Activated CD8-positive, alpha-beta T cell treated with anti-CD3 and anti-CD28 coated beads for 36 hours (primary cell): Measurements from ENCODE around the gene SALL2. TPM values are rescaled to one million over a fixed set of nuclear protein-coding genes. Genes with fewer than 3 reads are reported as not detected.

ENCODE experiments used
- ATAC-seq: fragments of 200-7000 bp; cut with Tn5 transposase; one replicate; pipeline ENCODE4 v1.10.0; 2021; ENCODE audit warnings: mild to moderate bottlenecking, moderate library complexity
- CTCF ChIA-PET: fragments of 350-600 bp; sonication (Branson Sonifier 250); formaldehyde crosslinking; loops from one replicate; lab custom pipeline; 2021; ENCODE audit warnings: antibody characterized with exemption; lab: Charles Lee
- POLR2A ChIA-PET: fragments of 350-600 bp; sonication (Branson Sonifier 250); formaldehyde crosslinking; loops from one replicate; lab custom pipeline; 2021; ENCODE audit warnings: antibody characterized with exemption; lab: Charles Lee
- DNase-seq: peaks from one replicate; pipeline ENCODE4 v3.0.0-alpha.2; 2020
- H3K27ac Mint-ChIP-seq: one replicate; pipeline ENCODE4 v1.8.0; 2021; ENCODE audit warnings: mild to moderate bottlenecking, mixed read lengths
- H3K27me3 Mint-ChIP-seq: one replicate; pipeline ENCODE4 v1.8.0; 2021; ENCODE audit warnings: mixed read lengths
- H3K36me3 Mint-ChIP-seq: one replicate; pipeline ENCODE4 v1.8.0; 2021; ENCODE audit warnings: low read depth, mixed read lengths
- H3K4me1 Mint-ChIP-seq: one replicate; pipeline ENCODE4 v1.8.0; 2021; ENCODE audit warnings: low read depth, mixed read lengths
- H3K4me3 Mint-ChIP-seq: one replicate; pipeline ENCODE4 v1.8.0; 2021; ENCODE audit warnings: mild to moderate bottlenecking, moderate library complexity, mixed read lengths
- H3K9me3 Mint-ChIP-seq: one replicate; pipeline ENCODE4 v1.8.0; 2021; ENCODE audit warnings: mixed read lengths
- CTCF ChIP-seq: fragments of 200-600 bp; IDR thresholded peaks from one replicate; pipeline ENCODE4 v1.8.0; 2022; ENCODE audit warnings: antibody characterized with exemption, mild to moderate bottlenecking
- intact Hi-C: fragments of 100-400 bp; cut with micrococcal nuclease; formaldehyde crosslinking; loops from one replicate; pipeline ENCODE4 v1.10.0; 2022
- total RNA-seq, 2 experiments: library from RNA; stranded (reverse); gene quantifications; one replicate each; pipeline ENCODE4 v1.2.3, GENCODE V29; 2021

SALL2 gene
- total RNA-seq, 2 experiments from 2014 or later, result 2.9 to 3.5 TPM

GRCh38 chr14:21520767-21521166 lies 5.4 kb downstream of the SALL2 start:
- Mint-ChIP-seq H3K4me3 (no peak overlapping the region), H3K9me3 (no peaks in the 10 kb centered on the region), H3K27me3 (no peaks in the 10 kb centered on the region), H3K36me3 (no peaks in the 10 kb centered on the region), H3K4me1 (peaks cover 8% of the 10 kb centered on the region), H3K27ac (no peak overlapping the region)
- DNase-seq (no peak), ATAC-seq (peak; percentile 37)
- intact Hi-C loops, result no loop called here
- CTCF ChIA-PET, result interaction anchor here (1.1 to 3.1 kb wide), 3 partner anchors 22 to 36 kb away, joined by 3 to 15 read pairs (median 7); no protein-coding TSS in a partner anchor
- no peak for TF ChIP-seq CTCF
- POLR2A ChIA-PET, result interaction anchor here (8.0 kb wide), 1 partner anchor 8 kb away, joined by 62 read pairs; the partner anchor contains the start of gene METTL3

DNA sequence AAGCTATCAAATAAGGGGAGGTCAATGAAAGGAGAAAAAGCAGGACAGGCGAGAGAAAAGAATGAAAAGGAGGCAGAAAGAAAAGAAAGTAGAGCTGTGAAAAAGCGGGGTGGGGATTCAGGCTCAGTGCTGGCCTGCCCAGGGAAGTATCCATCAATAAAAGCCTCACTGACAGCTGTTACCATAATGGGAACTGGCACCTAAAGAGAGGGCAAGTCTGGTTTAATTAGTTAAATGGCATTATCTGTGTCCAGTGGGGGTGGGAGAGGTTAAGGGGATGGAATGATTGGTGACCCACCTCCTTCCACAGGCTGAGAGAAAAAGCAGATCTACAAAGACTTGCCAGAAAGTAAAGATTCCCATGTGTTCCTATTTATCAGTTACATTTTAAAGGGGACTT lies 7.4 kb downstream of the SALL2 start:
- CTCF ChIA-PET, result interaction anchor here (3.1 kb wide), 1 partner anchor 20 kb away, joined by 15 read pairs; no protein-coding TSS in a partner anchor
- intact Hi-C loops, result no loop called here
- no peak for ATAC-seq
- H3K9me3 Mint-ChIP-seq, result no peaks in the 10 kb centered on the region
- peaks cover 5% of the 10 kb centered on the region for H3K4me1 Mint-ChIP-seq
- H3K27me3 Mint-ChIP-seq, result no peaks in the 10 kb centered on the region
- H3K27ac Mint-ChIP-seq, result no peak overlapping the region
- TF ChIP-seq CTCF, result no peak
- no peaks in the 10 kb centered on the region for H3K36me3 Mint-ChIP-seq
- no peak for DNase-seq
- H3K4me3 Mint-ChIP-seq, result no peak overlapping the region
- POLR2A ChIA-PET, result interaction anchor here (0.7 to 1.2 kb wide), 2 partner anchors 10 to 20 kb away, joined by 3 to 4 read pairs; no protein-coding TSS in a partner anchor

GRCh38 chr14:21514341-21514740 lies 11.8 kb downstream of the SALL2 start:
- intact Hi-C loops, result no loop called here
- peaks cover 13% of the 10 kb centered on the region for H3K4me1 Mint-ChIP-seq
- CTCF ChIA-PET, result interaction anchor here (0.7 to 7.6 kb wide), 3 partner anchors 16 to 357 kb away, joined by 3 to 66 read pairs (median 3); no protein-coding TSS in a partner anchor
- DNase-seq (no peak), ATAC-seq (no peak)
- peaks cover 10% of the 10 kb centered on the region for H3K36me3 Mint-ChIP-seq
- TF ChIP-seq CTCF, result no peak
- POLR2A ChIA-PET, result interaction anchor here (6.7 kb wide), 1 partner anchor 10 kb away, joined by 62 read pairs; the partner anchor contains the start of gene SALL2
- H3K27me3 Mint-ChIP-seq, result no peaks in the 10 kb centered on the region
- H3K9me3 Mint-ChIP-seq, result peaks cover 3% of the 10 kb centered on the region
- no peak overlapping the region for H3K4me3 Mint-ChIP-seq
- no peak overlapping the region for H3K27ac Mint-ChIP-seq

DNA sequence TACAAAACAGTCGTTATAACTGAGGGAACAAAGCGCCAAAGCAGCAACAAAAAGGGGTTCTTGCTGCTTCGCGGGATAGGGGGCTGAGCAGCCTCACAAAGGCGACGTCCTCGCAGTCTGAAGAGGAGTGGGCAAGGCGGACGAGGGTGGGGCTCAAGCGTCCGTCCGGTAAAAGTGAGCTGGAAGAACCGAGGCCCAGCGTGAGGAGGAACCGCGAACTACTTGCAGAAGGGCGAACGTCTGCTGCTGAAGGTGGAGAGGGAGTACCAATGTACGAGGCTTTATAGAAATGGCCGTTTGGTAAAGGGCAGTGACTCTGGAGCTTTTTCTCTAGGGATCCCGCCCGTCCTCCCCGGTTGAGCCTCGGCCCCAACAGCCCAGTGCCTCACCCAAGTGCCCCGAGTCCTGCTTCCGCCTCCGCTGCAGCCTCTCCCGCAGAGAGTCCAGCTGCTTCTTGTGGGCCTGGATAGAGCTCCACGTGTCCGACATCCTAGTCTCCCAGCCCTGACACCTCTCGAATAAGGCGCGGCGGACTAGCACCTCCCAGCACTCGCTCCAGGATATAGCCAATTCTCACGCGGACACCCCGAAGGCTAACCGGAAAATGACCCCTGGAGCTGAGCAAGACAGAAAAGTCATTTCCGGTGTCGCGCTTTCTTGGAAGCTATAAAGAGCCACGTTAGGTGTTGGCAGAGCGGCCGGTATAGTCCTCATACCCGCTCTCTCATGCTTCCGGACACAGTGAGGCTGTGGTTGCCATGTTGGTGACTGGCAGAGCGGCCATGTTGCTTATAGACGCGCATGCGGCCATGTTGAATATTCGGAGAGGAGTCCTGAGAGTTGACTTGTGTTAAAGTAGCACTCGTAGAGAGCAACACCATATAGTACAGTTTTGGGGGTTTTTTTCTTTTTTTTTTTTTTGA lies 15.2 kb downstream of the SALL2 start, which contains the start of gene METTL3:
Gene METTL3 (minus strand): TSS at position 606 of the 923 bp plus-strand sequence. CDS start 117 bp downstream, at position 489.
- no peak for TF ChIP-seq CTCF
- H3K27me3 Mint-ChIP-seq, result no peaks in the 10 kb centered on the region
- peak; percentile 99 for ATAC-seq
- peaks cover 32% of the 10 kb centered on the region for H3K4me1 Mint-ChIP-seq
- peaks cover 3% of the 10 kb centered on the region for H3K9me3 Mint-ChIP-seq
- ChIA-PET POLR2A (interaction anchor here (0.6 to 6.7 kb wide), 17 partner anchors 9 to 1255 kb away, joined by 3 to 62 read pairs (median 5); partner anchors contain the start of genes OXA1L, RAB2B, SALL2 and TOX4), CTCF (interaction anchor here (0.9 to 7.6 kb wide), 9 partner anchors 13 to 55 kb away, joined by 3 to 66 read pairs (median 5); partner anchors contain the start of genes CHD8, RAB2B, SALL2 and TOX4)
- H3K4me3 Mint-ChIP-seq, result peak within 1 kb of the TSS; percentile 100
- H3K36me3 Mint-ChIP-seq, result peaks cover 34% of the 10 kb centered on the region
- peak; percentile 96 for DNase-seq
- H3K27ac Mint-ChIP-seq, result peak within 1 kb of the TSS; percentile 99
- intact Hi-C loops, result no loop called here
